HG03280 (cell line): Measurements from ENCODE around the gene SAG.
"Not testable (repeated sequence)": the region's sequence is repeated elsewhere in the genome, so short reads cannot be mapped to it uniquely, and the experiment has no call there.

Source experiments
- ATAC-seq: cut with Tn5 transposase; IDR thresholded peaks from one replicate; pipeline ENCODE4 v1.9.1; 2021; ENCODE audit warnings: mild to moderate bottlenecking, moderate library complexity; ENCODE audit not compliant: unreplicated experiment

SAG gene

DNA sequence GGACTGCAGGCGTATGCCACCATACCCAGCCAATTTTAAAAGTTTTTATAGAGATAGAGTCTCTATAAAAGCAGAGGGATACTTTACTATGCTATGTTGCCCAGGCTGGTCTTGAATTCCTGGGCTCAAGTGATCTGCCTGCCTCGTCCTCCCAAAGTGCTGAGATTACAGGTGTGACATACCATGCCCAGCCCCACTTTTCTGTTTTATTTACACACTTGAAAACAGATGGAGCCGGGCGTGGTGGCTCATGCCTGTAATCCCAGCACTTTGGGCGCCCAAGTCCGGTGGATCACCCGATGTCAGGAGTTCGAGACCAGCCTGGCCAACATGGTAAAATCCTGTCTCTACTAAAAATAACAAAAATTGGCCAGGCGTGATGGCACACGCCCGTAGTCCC lies 67.2 kb downstream of the SAG start:
- not testable (repeated sequence) for ATAC-seq

DNA sequence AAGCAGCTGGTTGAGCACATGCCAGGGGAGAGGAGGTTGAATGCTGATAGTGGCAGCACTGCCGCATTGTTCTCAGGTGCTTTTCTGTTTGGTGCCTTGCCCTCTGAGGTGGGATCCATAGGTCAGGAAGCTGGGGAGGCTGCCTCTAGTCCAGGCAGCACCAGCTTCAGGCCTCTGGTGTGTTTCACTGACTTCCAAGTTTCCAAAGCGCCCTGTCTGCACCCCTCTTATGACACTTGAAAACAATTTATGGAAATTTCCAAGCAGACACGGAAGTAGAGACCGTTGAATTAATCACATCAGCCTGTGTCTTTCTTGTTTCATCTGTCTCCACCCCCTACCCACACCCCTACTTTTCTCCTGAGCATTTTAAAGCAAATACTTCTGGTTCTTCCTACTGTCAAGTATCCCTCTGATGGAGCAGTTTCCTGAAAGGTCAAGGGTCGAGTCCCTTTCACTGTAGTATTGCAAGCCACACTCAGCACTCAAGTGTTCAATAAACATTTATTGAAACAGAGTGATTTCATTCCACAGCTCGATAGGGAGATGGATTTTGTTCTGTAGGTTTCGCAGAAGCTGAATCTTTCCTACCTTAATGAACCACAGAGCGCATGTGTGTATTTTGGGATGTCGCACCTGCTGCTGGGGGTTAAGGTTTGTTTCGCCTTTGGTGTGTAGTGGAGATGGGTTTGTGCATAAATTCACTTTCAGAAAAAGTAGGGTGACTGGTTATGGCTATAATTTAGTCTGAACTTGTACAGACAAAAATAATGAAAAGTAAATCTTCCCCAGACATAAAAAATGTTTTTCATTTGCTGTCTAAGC lies 68.1 kb downstream of the SAG start:
- ATAC-seq = no peak

DNA sequence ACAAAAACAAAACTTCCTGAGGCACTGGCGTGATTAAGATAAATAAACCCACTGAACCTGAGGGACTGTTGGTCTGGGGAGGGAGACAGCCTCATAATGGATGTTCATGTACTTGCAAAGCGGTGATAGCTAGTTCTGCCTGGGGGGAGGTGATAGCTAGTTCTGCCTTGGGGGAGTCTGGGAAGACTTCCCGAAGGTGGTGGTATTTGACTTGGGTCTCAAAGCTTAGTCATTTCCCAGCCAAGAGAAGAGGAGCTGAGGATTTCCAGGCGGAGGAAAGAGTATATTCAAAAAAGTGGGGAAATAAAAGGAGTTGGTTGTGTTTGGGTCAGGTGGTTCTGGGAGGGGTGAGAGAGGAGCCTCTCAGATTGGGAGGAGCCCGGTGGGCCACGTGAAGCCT lies 71.4 kb downstream of the SAG start:
- ATAC-seq = no peak

DNA sequence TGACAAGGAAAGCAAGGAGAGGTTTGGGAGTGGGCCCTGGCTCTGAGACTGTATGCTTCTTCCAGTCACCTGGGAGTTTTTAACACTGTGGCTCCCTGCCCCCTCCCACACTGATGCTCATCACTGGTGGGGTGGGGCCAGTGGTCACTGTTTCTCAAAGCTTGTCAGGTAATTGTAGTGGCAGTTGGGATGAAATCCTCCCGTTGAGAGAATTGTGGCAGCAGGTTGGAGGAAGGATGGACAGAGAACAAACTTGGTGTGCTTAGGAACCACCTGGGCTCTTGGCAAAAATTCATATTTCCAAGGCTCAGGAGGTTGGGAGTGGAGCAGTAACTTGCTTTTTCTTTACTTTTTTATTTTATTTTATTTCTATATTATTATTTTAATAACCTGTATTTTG lies 71.8 kb downstream of the SAG start:
- no peak for ATAC-seq

DNA sequence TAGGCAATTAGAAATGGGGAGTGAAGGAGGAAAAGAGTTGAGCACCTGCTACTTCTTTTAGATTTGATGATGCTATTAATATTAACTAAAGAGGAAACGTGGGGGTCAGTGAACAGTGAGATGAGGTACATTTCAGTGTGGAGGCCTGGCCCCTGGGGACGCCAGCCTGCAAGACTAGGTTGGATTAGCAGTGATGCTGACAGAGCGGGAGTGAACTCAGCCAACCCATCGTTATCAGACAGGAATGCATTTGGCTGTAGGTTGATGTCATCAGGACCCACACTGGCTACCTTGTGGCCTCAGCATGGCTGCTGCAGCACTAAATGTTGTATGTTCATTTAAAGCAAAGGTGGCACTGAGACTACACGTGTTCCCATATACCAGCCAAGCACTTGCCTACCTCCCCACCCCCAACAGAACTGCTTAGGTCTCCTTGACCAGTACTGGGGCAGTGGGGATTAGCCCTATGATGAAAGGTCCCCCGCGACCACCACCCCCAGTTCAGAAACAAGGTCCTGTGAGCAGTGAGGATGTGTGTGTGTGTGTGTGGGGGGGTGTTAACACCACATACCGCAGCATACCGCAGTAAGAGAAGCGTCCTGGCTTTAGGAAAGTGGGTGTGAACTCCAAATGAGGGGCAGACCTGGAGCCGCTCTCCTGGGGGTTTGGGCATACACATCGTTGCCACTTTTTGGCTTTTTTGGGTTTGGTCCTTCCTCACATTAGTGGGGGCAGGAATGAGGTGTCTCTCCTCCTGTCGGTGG lies 72.7 kb downstream of the SAG start:
- no peak for ATAC-seq

DNA sequence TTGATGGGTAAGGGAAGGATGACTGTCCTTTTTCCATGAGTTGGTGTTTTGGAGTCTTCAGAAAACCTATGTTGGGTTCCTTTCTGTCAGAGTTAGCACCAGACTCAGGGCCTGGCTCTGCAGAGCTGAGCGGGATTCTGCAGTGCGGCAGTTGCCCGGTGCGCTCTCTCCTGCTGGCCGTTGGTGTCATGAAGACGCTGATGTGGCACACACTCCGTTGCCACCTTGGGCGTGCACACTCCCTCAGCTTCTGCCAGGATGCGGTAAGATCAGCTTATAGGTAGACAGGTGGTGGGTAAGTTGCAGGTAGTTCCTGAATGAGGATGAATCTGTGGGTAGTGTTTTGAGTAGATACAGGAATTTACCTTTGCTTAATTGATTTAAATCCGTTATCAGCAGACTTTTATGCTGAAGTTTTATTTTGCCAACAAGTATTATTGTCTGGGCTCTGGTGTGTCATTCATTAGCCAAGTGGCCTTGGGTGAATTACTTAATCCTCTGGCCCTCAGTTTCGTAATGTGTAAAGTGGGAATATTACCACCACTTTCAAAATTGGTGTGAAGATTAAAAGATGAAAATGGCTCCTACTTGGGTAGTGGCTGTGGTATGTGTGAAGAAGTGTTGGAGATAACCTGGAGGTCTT lies 73.5 kb downstream of the SAG start:
- ATAC-seq = no peak

DNA sequence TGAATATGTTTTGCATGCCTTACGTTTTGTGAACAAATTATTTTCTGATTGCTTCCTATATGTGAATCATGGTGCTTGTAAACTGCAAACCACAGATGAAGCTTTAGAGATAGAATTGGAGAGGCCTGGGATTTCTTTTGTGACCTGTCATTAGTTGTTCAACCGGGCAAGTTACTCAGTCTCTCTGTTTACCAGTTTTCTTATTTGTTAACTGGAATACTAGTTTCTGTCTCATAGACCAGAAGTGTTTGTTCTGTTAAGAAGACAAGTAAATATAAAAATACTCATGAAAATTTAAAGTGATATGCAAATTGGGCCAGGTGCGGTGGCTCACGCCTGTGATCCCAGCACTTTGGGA lies 74.0 kb downstream of the SAG start:
- no peak for ATAC-seq

DNA sequence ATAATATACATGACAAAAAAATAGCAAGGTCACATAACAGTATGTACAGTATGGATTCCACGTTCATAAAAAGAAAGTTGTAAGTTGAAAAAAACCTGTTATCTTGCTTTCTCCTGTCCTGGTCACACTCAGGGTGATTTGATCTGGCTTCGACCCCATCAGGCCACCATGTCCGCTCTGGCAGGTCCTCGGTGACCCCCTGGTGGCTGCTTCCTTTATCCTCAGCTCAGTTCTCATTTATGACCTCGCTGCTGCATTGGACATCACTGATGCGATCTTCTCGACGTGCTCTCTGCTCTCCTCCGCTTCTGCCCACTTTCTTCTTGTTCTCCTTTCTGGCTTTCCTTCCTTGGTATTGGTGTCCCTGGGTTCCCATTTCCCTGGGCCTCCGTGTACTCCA lies 76.4 kb downstream of the SAG start:
- no peak for ATAC-seq

DNA sequence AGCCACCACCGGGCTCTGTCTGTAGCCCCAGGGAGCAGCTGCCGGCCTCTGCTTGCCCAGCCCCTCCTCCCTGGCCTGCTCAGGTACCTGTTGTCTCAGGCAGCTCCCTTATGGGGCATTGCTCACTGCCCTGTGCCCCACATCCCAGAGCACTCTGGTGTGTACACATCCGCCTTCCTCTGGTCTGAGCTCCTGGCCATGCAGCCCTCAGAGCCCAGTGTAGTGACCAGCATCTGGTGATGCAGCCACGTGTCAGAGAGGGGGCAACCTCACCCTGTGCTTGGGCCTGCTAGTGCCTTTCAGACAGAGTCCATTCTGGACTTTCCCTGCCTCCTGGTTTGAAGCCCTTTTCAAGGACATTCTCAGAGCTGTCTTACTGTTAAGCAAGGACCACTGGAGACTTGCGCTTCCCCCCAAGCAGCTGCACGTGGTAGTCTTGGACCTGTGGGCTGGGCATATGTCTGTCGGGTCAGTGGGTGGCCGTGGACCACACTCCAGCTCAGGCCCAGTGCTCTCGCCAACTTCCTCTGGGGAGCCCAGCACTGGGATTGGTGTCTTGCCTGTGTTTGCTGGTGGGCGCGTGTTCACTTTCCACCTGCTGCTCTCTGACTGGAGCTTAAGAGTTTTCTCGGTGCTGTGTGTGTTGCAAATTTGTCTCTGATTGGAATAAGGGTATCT lies 77.3 kb downstream of the SAG start:
- peak; percentile 20 for ATAC-seq

DNA sequence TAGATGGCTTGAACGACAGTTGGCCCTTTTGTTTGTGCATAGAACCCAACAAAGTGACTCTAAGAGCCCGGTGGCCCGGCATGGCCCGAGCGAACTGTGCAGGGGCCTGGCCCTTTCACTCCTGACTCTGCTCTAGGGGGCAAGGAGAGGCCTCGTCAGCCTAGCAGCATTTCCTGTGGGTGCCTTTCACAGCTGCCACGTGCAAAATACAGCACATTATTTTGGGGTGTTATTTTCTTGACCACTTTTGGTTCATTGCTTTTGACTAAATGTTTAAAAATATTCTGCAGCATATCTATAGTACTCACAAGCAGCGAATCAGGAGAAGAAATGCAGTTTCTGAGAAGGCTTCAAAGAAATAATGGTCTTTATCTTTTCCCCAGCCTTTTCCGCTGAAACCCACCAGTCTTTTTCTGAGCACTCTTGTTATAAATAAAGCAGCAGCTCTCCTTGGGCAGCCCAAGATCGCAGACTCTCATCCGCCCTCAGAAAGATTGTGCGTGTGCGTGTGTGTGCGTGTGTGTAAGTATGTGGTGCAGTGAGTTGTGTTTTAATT lies 78.0 kb downstream of the SAG start:
- ATAC-seq = peak; percentile 69

DNA sequence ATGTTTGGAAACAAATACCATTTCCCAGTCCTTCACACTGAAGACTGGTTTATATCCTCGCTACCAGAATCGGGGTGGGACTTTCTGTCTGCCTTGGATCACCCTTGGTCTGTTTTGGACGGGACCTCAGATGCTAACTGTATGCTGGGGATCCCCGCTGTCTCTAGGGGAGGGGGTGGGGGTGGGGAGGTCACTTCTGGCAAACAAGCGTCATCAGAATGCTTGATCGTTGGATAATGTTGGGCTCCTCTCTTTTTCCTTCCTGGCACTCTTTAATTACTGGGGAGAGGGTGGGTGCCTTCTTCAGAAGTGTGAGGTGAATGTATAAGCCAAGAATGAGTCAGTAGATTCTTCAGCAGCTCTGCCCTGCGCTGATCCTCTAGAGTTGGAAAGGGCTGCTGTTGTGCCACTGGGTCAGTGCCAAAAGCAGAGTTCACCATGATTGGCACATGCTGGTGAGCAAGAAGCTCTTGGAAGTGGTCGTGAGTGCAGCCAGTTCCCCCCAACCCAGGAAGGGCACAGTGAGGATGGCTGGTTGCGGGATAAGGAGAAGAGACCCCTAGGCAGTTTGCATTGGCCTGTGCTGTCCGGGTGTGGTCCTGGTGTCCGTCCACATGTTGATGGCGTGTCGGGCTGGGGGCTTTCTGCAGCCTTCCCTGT lies 78.9 kb downstream of the SAG start:
- no peak for ATAC-seq

DNA sequence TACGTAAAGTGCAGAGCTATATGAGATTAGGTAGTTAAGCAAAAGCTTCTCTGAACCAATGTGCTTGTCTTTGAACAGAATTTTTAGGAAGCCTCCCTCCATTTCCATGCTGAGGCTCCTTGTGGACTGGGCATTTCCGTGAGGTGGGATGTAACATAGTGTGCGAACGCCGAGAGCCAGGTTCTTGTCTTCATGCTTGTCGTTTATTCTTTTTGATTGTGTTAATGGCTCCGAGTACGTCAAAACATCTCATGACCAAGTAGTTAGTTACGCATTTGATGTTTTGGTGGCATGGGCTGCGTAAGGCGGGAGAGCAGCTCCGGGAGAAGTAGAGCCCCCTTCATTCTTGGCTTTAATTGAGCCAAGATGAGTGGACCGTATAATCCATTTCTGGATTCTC lies 79.6 kb downstream of the SAG start:
- ATAC-seq = no peak

DNA sequence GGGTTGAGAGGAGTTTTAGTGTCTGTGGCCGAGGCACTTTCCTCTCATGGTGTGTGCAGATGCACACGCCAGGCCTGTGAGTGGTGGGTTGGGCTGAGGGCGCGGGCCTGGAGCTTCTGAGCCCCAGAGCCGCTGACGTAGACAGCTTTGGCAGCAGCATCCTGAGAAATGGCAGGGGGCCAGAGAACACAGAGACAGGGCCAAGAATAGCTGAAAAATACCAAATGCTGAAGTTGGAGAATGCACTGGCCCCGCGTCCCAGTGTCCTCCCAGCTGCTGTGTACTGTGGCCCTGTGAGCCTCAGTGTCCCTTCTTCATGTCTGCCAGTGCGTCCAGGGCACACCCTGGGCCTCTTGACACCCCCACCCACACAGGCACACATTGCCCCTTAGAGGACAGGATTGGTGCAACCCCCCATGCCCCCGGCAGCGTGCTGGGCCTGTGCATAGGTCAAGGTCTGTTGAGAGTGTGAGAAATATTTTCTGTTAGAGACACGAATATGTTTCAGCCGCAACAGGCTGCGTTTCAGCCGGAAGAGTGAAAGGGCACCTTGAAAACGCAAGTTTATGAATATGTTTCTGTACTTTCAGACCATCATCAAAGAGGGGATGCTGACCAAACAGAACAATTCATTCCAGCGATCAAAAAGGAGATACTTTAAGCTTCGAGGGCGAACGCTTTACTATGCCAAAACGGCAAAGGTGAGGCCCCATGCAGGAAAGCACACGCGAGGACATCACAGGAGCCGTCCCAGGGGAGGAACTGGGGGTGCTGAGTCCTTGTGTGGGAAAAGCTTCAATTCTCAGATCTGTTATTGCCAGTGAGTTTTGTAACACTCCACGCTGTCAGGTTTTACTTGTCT lies 80.3 kb downstream of the SAG start:
- ATAC-seq = no peak

DNA sequence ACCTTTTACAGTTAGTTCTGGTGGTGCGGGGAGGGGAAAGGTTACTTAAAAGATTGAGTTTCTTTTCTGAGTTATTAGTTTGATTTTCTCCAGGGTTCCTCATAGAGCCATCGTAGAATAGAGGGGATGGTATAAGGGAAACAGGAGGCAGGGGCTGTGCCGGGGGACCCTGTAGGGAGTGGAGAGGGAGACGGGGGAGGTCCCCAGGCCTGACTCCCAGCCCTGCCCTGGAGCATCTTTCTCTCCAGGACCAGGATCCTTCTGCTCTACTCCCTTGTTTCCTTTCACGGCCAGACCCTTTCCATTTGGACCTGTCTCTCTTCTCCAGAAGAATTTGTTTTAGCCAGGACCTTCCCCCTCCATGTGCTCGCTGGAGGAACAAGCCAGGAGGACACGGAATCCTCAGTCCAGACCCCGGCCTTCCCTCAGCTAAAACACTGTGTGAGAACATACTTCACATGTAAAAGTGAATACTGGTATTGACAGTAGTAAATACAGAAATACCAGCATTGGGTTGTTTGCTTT lies 82.0 kb downstream of the SAG start:
- no peak for ATAC-seq

DNA sequence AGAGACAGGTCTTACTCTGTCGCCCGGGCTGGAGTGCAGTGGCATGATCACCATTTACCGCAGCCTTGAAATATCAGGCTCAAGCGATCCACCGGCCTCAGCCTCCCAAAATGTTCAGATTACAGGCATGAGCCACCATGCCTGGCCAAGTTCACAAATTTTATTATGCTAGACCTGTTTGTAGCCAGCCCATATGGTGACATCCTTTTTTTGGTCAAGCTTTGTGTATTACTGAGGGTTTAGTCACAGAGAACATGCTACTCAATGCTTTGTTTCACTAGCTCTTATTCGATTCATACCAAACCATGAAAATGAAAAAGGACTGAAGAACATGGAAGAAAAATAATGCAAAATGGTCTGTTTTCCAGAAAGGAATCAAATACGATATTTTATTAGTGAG lies 88.1 kb downstream of the SAG start:
- ATAC-seq = no peak
